Small intestine (tissue), 7 donors: ENCODE measurements around the gene ENPP4. TPM values are rescaled to one million over a fixed set of nuclear protein-coding genes. Genes with fewer than 3 reads are reported as not detected.
"Not testable (repeated sequence)": the region's sequence is repeated elsewhere in the genome, so short reads cannot be mapped to it uniquely, and the experiment has no call there.

ENCODE experiments used
- DNase-seq, 2 donors: peaks; one replicate each; pipeline versions ENCODE4 v3.0.0 to v3.0.0-alpha.2; 2013
- FAIRE-seq: peaks from 2 replicates; lab custom pipeline; 2012; peaks lifted over from hg19 to GRCh38; lab: Jason Lieb, UNC
- H3K27ac ChIP-seq, 3 donors: one replicate each; pipeline ENCODE4 v1.5.1; 2013; ENCODE audit warnings: low read length in 2 of 3, mild to moderate bottlenecking in 2 of 3, control low read depth in 1 of 3, inconsistent platforms in 1 of 3, low read depth in 1 of 3, moderate library complexity in 1 of 3
- H3K27me3 ChIP-seq, 3 donors: one replicate each; pipeline ENCODE4 v1.6.1; 2013; ENCODE audit warnings: low read length in 3 of 3, inconsistent platforms in 1 of 3; ENCODE audit not compliant: control insufficient read depth in 3 of 3, insufficient read depth in 3 of 3
- H3K36me3 ChIP-seq, 3 donors: one replicate each; pipeline ENCODE4 v1.6.1; 2013; ENCODE audit warnings: low read length in 3 of 3, inconsistent platforms in 1 of 3, low read depth in 1 of 3, mild to moderate bottlenecking in 1 of 3, moderate library complexity in 1 of 3; ENCODE audit not compliant: control insufficient read depth in 3 of 3, insufficient read depth in 2 of 3
- H3K4me1 ChIP-seq, 3 donors: one replicate each; pipeline ENCODE4 v1.6.1; 2013; ENCODE audit warnings: low read length in 2 of 3, inconsistent platforms in 1 of 3, low read depth in 1 of 3, mild to moderate bottlenecking in 1 of 3, moderate library complexity in 1 of 3; ENCODE audit not compliant: control insufficient read depth in 3 of 3, insufficient read depth in 2 of 3
- H3K4me3 ChIP-seq, 3 donors: one replicate each; pipeline ENCODE4 v1.5.1; 2013; ENCODE audit warnings: low read length in 3 of 3, control low read depth in 1 of 3, inconsistent platforms in 1 of 3, low read depth in 1 of 3, mild to moderate bottlenecking in 1 of 3, moderate library complexity in 1 of 3
- H3K9me3 ChIP-seq, 2 donors: one replicate each; pipeline ENCODE4 v1.6.1; 2013; ENCODE audit warnings: low read depth in 1 of 2, low read length in 1 of 2; ENCODE audit not compliant: control insufficient read depth in 2 of 2, insufficient read depth in 1 of 2
- WGBS, 3 donors: extraction: QIAGEN DNeasy Blood & Tissue Kit; methylation state at CpG; one replicate each; pipeline ENCODE4 v1.1.7; 2013; 5-methylcytosine and 5-hydroxymethylcytosine counted together
- polyA plus RNA-seq, 4 donors: library from polyadenylated mRNA; stranded (reverse) in 3 of 4; unstranded in 1 of 4; fragments of 200-250 nt in 3 of 4; fragments of 120-200 nt in 1 of 4; gene quantifications; one replicate each; pipeline versions ENCODE4 v1.2.1 to v1.2.3, GENCODE V29; 2013
- donor health status: healthy with polysubstance abuse.
- donor health status: control.
- donor health status: control.
- donor health status: Bipolar disorder and iron deficiency.
- donor health status: healthy.

ENPP4 gene
- polyA plus RNA-seq, 4 donors = 4.0 to 14.4 (median 6.6) TPM

DNA sequence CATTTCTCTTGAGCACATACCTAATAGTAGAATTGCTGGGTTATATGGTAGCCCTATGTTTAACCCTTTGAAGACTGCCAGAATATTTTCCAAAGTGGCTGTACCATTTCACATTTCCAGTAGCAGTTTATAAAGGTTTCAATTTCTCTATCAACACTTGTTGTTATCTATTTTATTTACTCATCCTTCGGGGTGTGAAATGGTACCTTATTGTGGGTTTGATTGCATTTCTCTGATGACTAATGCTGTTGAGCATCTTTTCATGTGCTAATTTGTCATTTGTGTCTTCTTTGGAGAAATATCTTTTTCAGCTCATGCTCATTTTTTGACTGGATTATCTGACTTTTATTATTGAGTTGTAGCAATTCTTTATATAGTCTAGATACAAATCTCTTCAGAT lies 5.4 kb downstream of the ENPP4 start:
- no peaks in the 10 kb centered on the region for H3K36me3 ChIP-seq
- no peak for DNase-seq

GRCh38 chr6:46136831-46137230 lies 7.0 kb downstream of the ENPP4 start:
- DNase-seq = no peak
- no peaks in the 10 kb centered on the region for H3K4me1 ChIP-seq
- WGBS, 3 donors = 75 to 95% (median 82%) methylated on average over 2 of the region's 2 CpGs
- no peaks in the 10 kb centered on the region for H3K27me3 ChIP-seq
- no peak overlapping the region for H3K27ac ChIP-seq
- no peaks in the 10 kb centered on the region for H3K36me3 ChIP-seq
- no peak overlapping the region for H3K4me3 ChIP-seq
- no peaks in the 10 kb centered on the region for H3K9me3 ChIP-seq
- no peak for FAIRE-seq

More for the DNA sequence above, 5.4 kb downstream of the ENPP4 start:
- no peak overlapping the region for H3K27ac ChIP-seq
- WGBS, 3 donors = 36 to 68% (median 50%) methylated on average over 1 of the region's 1 CpG
- H3K4me1 ChIP-seq = peaks cover 0 to 4% (median 0%) of the 10 kb centered on the region in 3 donors
- no peaks in the 10 kb centered on the region for H3K27me3 ChIP-seq
- H3K4me3 ChIP-seq = no peak overlapping the region
- no peaks in the 10 kb centered on the region for H3K9me3 ChIP-seq
- no peak for FAIRE-seq

DNA sequence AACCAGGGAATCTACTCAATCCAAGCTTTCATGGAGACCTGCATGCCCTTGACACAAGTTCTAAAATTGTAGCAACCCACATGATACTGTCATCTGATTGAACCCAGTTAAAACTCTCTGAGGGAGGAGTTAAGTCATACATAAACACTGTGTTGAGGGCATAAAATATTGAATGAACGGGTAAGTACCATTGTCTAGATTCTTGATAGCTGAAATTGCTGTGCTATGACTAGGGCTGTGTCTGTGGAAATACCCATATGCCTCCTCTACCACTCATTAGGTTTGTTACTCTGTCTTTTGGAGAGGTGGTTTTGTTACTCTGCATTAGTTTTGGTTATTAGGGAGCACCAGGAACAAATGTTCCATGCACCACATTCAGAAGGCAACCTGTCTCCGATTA lies 7.6 kb downstream of the ENPP4 start:
- DNase-seq (no peak), FAIRE-seq (no peak)
- 77 to 84% (median 83%) methylated on average over 2 of the region's 2 CpGs for WGBS, 3 donors
- Histone ChIP-seq H3K27me3 (no peaks in the 10 kb centered on the region), H3K36me3 (no peaks in the 10 kb centered on the region), H3K9me3 (no peaks in the 10 kb centered on the region), H3K27ac (no peak overlapping the region), H3K4me3 (no peak overlapping the region), H3K4me1 (no peaks in the 10 kb centered on the region)

GRCh38 chr6:46138281-46138680 lies 8.5 kb downstream of the ENPP4 start:
- no peak overlapping the region for H3K27ac ChIP-seq
- H3K27me3 ChIP-seq = no peaks in the 10 kb centered on the region
- no peak for FAIRE-seq
- H3K9me3 ChIP-seq = no peaks in the 10 kb centered on the region
- no peak overlapping the region for H3K4me3 ChIP-seq
- no peak for DNase-seq
- 64 to 70% (median 66%) methylated on average over 1 of the region's 1 CpG for WGBS, 3 donors
- peaks cover 0 to 2% (median 0%) of the 10 kb centered on the region in 3 donors for H3K36me3 ChIP-seq
- H3K4me1 ChIP-seq = no peaks in the 10 kb centered on the region

GRCh38 chr6:46144270-46144669 lies 14.5 kb downstream of the ENPP4 start:
- DNase-seq (no peak), FAIRE-seq (no peak)
- Histone ChIP-seq H3K27ac (no peak overlapping the region), H3K9me3 (no peaks in the 10 kb centered on the region), H3K4me3 (no peak overlapping the region), H3K4me1 (no peaks in the 10 kb centered on the region), H3K36me3 (peaks cover 0 to 2% (median 0%) of the 10 kb centered on the region in 3 donors), H3K27me3 (no peaks in the 10 kb centered on the region)
- WGBS, 3 donors = 67 to 100% (median 97%) methylated on average over 1 of the region's 1 CpG

DNA sequence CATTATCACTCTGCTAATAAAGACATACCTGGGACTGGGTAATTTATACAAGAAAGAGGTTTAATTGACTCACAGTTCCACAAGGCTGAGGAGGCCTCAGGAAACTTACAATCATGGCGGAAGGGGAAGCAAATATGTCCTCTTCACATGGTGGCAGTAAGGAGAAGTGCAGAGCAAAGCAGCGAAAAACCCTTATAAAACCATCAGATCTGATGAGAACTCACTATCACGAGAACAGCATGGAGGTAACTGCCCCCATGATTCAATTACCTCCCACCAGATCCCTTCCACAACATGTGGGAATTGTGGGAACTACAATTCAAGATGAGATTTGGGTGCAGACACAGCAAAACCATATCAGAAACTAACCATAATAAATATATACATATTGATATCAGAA lies 19.3 kb downstream of the ENPP4 start:
- H3K9me3 ChIP-seq, H3K4me1 ChIP-seq, H3K27ac ChIP-seq, H3K4me3 ChIP-seq, DNase-seq, H3K27me3 ChIP-seq, H3K36me3 ChIP-seq, FAIRE-seq: not testable (repeated sequence)
- 89 to 92% (median 90%) methylated on average over 3 of the region's 3 CpGs for WGBS, 3 donors

GRCh38 chr6:46156701-46157100 lies 26.9 kb downstream of the ENPP4 start:
- H3K4me3 ChIP-seq = no peak overlapping the region
- DNase-seq (no peak), FAIRE-seq (no peak)
- H3K27ac ChIP-seq = no peak overlapping the region
- H3K36me3 ChIP-seq = no peaks in the 10 kb centered on the region
- no peaks in the 10 kb centered on the region for H3K27me3 ChIP-seq
- no peaks in the 10 kb centered on the region for H3K4me1 ChIP-seq
- H3K9me3 ChIP-seq = peaks cover 0 to 6% of the 10 kb centered on the region in 2 donors

DNA sequence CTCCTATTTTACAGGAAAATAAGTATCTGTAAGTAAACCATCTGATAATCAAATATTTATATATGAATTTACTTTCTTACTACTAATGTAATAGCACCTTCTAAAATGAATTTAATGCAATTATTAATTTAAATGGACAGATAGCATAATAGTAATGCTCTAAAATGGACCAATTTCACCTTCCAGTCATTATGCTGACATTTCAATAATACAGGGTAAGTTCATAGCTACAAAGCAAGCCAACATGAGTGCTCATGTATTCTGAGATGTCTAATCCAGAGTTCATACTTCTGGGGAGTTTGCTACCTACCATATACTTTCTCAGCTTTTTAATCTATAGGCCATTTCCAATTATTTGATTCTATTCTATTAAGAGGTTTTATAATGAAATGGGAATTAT lies 29.4 kb downstream of the ENPP4 start:
- FAIRE-seq = peak; percentile 5
- no peak overlapping the region for H3K4me3 ChIP-seq
- DNase-seq = no peak
- H3K4me1 ChIP-seq = no peaks in the 10 kb centered on the region
- no peaks in the 10 kb centered on the region for H3K36me3 ChIP-seq
- H3K27ac ChIP-seq = no peak overlapping the region
- H3K27me3 ChIP-seq = no peaks in the 10 kb centered on the region
- peaks cover 0 to 6% of the 10 kb centered on the region in 2 donors for H3K9me3 ChIP-seq

GRCh38 chr6:46160102-46160501 lies 30.3 kb downstream of the ENPP4 start:
- no peak for DNase-seq
- no peak overlapping the region for H3K4me3 ChIP-seq
- 92 to 98% (median 96%) methylated on average over 5 of the region's 5 CpGs for WGBS, 3 donors
- H3K36me3 ChIP-seq = no peaks in the 10 kb centered on the region
- peaks cover 0 to 6% of the 10 kb centered on the region in 2 donors for H3K9me3 ChIP-seq
- no peaks in the 10 kb centered on the region for H3K27me3 ChIP-seq
- no peak for FAIRE-seq
- no peak overlapping the region for H3K27ac ChIP-seq
- no peaks in the 10 kb centered on the region for H3K4me1 ChIP-seq
